ENCODE results near the gene MASP1. TPM values are rescaled to one million over a fixed set of nuclear protein-coding genes. Genes with fewer than 3 reads are reported as not detected.

The MASP1 gene
- total and polyA plus RNA-seq, 2 experiments from 2014 or later, result 1.6 to 3.0 TPM

DNA sequence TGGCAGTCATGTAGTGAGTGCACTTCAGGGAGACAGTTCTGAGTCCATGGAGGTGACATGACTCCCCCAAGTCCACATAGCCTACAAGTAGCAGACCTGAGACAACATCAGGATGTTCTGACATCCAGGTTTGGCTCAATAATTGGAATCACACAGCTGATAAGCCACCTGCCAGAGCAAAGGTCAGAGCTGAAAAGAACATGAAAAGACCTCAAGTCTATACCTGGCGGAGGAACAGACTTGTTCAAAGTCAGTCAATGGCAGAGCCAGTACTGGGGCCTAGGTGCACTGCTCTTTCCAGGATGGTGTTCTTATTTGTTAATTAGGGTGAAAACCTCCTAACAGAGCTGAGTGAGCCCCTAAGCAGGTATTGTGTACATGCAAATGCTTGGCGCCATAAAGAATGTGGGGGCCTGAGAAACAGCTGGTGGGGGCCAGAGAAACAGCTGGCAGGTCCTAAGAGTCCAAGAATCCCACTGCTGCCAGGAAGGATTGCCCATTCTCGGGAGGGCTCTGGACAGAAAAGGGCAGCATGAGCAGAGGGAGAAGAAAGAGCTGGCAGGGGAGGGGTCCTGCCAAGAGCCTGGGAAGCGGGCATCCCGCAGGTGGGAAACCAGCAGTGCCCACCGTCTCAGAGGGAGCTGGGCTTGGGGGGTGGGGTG is 17.1 kb downstream of the MASP1 start:
- Histone ChIP-seq H3K4me2 (peak overlapping the region; percentile 55), H2AFZ (no peak overlapping the region), H4K20me1 (replicated peaks; ENCODE audit: insufficient read depth) (no peaks in the 10 kb centered on the region), H3K79me2 (replicated peaks; ENCODE audit: insufficient read depth) (no peaks in the 10 kb centered on the region), H3K4me1 (ENCODE audit: insufficient read depth) (peaks cover 25% of the 10 kb centered on the region), H3K36me3 (ENCODE audit: insufficient read depth) (no peaks in the 10 kb centered on the region), H3K9me2 (ENCODE audit: insufficient read depth) (peaks cover 10% of the 10 kb centered on the region; the same call in 1 of the 2 replicates), H3K4me3 (no peak overlapping the region), H3F3A (replicated peaks; ENCODE audit: low read depth) (peaks cover 3% of the 10 kb centered on the region; the same call in 1 of the 2 replicates), H3K27ac (ENCODE audit: low read depth) (peak overlapping the region; percentile 76), H3K27me3 (ENCODE audit: insufficient read depth) (no peaks in the 10 kb centered on the region)
- DNase-seq (ENCODE audit: low spot score) (peak; percentile 53), ATAC-seq (peak; percentile 64)
- peak overlapping the region; percentile 66 for H3K27ac Mint-ChIP-seq
- peaks cover 5% of the 10 kb centered on the region for H3K27me3 Mint-ChIP-seq (ENCODE audit: insufficient read depth, low read depth, poor library complexity)
- TF ChIP-seq, protein P1, sequence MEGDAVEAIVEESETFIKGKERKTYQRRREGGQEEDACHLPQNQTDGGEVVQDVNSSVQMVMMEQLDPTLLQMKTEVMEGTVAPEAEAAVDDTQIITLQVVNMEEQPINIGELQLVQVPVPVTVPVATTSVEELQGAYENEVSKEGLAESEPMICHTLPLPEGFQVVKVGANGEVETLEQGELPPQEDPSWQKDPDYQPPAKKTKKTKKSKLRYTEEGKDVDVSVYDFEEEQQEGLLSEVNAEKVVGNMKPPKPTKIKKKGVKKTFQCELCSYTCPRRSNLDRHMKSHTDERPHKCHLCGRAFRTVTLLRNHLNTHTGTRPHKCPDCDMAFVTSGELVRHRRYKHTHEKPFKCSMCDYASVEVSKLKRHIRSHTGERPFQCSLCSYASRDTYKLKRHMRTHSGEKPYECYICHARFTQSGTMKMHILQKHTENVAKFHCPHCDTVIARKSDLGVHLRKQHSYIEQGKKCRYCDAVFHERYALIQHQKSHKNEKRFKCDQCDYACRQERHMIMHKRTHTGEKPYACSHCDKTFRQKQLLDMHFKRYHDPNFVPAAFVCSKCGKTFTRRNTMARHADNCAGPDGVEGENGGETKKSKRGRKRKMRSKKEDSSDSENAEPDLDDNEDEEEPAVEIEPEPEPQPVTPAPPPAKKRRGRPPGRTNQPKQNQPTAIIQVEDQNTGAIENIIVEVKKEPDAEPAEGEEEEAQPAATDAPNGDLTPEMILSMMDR (conservative IDR thresholded peaks at IDR 0.05; ENCODE audit: low read depth in 2 of 2), result no peak
- TF ChIP-seq, protein P2, sequence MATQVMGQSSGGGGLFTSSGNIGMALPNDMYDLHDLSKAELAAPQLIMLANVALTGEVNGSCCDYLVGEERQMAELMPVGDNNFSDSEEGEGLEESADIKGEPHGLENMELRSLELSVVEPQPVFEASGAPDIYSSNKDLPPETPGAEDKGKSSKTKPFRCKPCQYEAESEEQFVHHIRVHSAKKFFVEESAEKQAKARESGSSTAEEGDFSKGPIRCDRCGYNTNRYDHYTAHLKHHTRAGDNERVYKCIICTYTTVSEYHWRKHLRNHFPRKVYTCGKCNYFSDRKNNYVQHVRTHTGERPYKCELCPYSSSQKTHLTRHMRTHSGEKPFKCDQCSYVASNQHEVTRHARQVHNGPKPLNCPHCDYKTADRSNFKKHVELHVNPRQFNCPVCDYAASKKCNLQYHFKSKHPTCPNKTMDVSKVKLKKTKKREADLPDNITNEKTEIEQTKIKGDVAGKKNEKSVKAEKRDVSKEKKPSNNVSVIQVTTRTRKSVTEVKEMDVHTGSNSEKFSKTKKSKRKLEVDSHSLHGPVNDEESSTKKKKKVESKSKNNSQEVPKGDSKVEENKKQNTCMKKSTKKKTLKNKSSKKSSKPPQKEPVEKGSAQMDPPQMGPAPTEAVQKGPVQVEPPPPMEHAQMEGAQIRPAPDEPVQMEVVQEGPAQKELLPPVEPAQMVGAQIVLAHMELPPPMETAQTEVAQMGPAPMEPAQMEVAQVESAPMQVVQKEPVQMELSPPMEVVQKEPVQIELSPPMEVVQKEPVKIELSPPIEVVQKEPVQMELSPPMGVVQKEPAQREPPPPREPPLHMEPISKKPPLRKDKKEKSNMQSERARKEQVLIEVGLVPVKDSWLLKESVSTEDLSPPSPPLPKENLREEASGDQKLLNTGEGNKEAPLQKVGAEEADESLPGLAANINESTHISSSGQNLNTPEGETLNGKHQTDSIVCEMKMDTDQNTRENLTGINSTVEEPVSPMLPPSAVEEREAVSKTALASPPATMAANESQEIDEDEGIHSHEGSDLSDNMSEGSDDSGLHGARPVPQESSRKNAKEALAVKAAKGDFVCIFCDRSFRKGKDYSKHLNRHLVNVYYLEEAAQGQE (IDR thresholded peaks at IDR 0.05; ENCODE audit: unreplicated experiment), result no peak
- TF ChIP-seq ZNF462 (CRISPR knock-in tag; IDR thresholded peaks at IDR 0.05), result 0 out of 2 replicates have a peak, but pooled peaks have one; percentile 1
- TF ChIP-seq, protein P3, sequence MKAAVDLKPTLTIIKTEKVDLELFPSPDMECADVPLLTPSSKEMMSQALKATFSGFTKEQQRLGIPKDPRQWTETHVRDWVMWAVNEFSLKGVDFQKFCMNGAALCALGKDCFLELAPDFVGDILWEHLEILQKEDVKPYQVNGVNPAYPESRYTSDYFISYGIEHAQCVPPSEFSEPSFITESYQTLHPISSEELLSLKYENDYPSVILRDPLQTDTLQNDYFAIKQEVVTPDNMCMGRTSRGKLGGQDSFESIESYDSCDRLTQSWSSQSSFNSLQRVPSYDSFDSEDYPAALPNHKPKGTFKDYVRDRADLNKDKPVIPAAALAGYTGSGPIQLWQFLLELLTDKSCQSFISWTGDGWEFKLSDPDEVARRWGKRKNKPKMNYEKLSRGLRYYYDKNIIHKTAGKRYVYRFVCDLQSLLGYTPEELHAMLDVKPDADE (IDR thresholded peaks at IDR 0.05), result no peak
- peak overlapping the region; percentile 14; the same call in 1 of the 3 replicates for H3K4me3 Mint-ChIP-seq
- peaks cover 11% of the 10 kb centered on the region for H3K9me3 Mint-ChIP-seq
- H3K4me1 Mint-ChIP-seq, result peaks cover 34% of the 10 kb centered on the region
- H3K36me3 Mint-ChIP-seq (ENCODE audit: low read depth), result peaks cover 11% of the 10 kb centered on the region
